ENCODE data around the gene EFTUD2.

- TF ChIP-seq EZH2phosphoT487 (IDR thresholded peaks at IDR 0.05; ENCODE audit: insufficient read depth, low read depth): no peak
- no peak for TF ChIP-seq EZH2 (IDR thresholded peaks at IDR 0.05; ENCODE audit: insufficient read depth, poor library complexity, severe bottlenecking)
Observed at GRCh38 chr17:44812263-44812662, 87.0 kb downstream of the EFTUD2 start.

All from GM23248 (cell line).